Measurements from ENCODE around the gene FAM227B. TPM values are rescaled to one million over a fixed set of nuclear protein-coding genes. Genes with fewer than 3 reads are reported as not detected.
"Not testable (repeated sequence)": the region's sequence is repeated elsewhere in the genome, so short reads cannot be mapped to it uniquely, and the experiment has no call there.

The FAM227B gene
- total and polyA plus RNA-seq, 2 donors, result 11.9 to 19.9 TPM

DNA sequence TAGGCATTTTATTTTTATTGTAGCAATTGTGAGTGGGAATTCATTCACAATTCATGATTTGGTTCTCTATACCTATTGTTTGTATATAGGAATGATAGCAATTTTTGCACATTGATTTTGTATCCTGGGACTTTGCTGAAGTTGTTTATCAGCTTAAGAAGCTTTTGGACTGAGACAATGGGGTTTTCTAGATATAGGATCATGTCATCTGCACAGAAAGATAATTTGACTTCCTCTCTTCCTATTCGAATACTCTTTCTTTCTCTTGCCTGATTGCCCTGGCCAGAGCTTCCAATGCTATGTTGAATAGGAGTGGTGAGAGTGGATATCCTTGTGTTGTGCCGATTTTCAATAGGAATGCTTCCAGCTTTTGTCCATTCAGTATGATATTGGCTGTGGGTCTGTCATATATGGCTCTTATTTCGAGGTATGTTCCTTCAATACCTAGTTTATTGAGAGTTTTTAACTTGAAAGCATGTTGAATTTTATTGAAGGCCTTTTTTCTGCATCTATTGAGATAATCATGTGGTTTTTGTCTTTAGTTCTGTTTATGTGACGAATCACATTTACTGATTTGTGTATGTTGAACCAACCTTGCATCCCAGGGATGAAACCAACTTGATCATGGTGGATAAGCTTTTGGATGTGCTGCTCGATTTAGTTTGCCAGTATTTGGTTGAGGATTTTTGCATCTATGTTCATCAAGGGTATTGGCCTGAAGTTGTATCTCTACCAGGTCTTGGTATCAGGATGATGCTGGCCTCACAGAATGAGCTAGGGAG lies 217.9 kb downstream of the FAM227B start:
- WGBS, result 87% methylated on average over 5 of the region's 5 CpGs
- H3K36me3 ChIP-seq (ENCODE audit: insufficient read depth); H3K4me3 ChIP-seq (ENCODE audit: low read depth, low read length); H3K27ac ChIP-seq (ENCODE audit: low read depth); H3K4me1 ChIP-seq (ENCODE audit: insufficient read depth); DNase-seq (ENCODE audit: extremely low spot score): not testable (repeated sequence)

DNA sequence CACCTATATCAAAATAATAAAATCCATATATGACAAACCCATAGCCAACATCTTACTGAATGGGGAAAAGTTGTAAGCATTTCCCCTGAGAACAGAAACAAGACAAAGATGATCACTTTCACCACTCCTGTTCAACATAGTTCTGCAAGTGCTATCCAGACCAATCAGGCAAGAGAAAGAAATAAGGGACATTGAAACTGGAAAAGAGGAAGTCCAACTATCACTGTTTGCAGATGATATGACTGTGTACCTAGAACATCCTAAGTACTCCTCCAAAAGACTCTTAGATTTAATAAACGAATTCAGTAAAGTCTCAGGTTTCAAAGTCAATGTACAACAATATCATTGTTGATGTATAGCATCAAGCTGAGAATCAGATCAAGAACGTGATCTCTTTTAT lies 233.1 kb downstream of the FAM227B start:
- no peaks in the 10 kb centered on the region for H3K36me3 ChIP-seq (ENCODE audit: insufficient read depth)
- 87% methylated on average over 2 of the region's 2 CpGs for WGBS
- H3K4me3 ChIP-seq (ENCODE audit: low read depth, low read length), result no peak overlapping the region
- no peak overlapping the region for H3K27ac ChIP-seq (ENCODE audit: low read depth)
- H3K4me1 ChIP-seq (ENCODE audit: insufficient read depth), result no peaks in the 10 kb centered on the region
- DNase-seq (ENCODE audit: extremely low spot score), result no peak

DNA sequence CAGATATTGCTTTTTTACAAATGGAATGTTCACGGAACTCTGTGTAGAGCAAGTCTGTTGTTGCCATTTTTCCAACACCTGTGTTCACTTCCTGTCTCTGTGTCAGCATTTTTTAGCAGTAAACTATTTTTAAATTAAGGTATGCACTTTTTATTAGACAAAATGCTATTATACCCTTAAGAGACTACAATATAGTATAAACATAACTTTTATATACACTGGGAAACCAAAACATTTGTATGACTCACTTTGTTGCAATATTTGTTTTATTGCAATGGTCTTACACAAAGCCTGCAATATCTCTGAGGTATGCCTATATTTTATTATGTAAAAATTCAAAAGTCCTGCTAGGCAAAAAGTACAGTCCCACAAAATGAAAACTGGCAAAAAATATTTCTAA lies 237.4 kb downstream of the FAM227B start:
- no peaks in the 10 kb centered on the region for H3K4me1 ChIP-seq (ENCODE audit: insufficient read depth)
- no peak overlapping the region for H3K4me3 ChIP-seq (ENCODE audit: low read depth, low read length)
- 61% methylated on average over 1 of the region's 1 CpG for WGBS
- no peak overlapping the region for H3K27ac ChIP-seq (ENCODE audit: low read depth)
- DNase-seq (ENCODE audit: extremely low spot score), result no peak
- no peaks in the 10 kb centered on the region for H3K36me3 ChIP-seq (ENCODE audit: insufficient read depth)

DNA sequence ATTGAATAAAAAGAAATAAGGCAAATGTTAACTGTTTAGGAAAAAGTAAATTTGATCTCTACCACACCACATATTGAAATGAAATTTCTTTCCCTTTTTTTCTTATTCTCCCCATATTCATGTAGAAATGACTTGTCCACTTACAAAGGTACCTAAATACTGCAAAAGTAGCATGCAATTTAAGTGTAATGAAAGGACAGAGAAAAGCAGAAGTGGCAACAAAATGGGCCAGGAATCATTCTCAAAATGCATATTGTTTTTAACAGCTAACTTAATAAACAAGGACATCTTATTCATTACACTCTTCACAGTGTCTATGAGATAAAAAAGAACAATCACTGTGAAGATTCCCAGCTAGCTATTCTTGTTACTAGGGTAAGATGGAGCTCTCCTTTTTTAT lies 238.2 kb downstream of the FAM227B start:
- DNase-seq (ENCODE audit: extremely low spot score), result no peak
- H3K4me3 ChIP-seq (ENCODE audit: low read depth, low read length), result no peak overlapping the region

DNA sequence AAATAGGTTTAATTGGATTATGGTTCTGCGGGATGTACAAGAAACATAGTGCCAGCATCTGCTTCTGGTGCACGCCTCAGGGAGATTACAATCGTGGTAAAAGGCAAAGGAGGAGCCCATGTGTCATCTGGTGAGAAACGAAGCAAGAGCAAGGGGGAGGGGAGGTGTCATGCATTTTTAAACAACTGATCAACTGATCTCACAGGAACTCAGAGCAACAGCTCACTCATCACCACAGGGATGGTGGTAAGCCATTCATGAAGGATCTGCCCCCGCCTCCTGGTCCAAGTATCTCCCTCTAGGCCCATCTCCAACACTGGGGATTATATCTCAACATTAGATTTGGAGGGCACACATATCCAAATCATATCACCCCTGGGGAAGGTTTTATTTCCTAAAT lies 239.7 kb downstream of the FAM227B start:
- WGBS, result 85% methylated on average over 5 of the region's 5 CpGs
- Histone ChIP-seq H3K4me1 (ENCODE audit: insufficient read depth) (no peaks in the 10 kb centered on the region), H3K36me3 (ENCODE audit: insufficient read depth) (no peaks in the 10 kb centered on the region), H3K27ac (ENCODE audit: low read depth) (no peak overlapping the region), H3K4me3 (ENCODE audit: low read depth, low read length) (no peak overlapping the region)
- DNase-seq (ENCODE audit: extremely low spot score), result no peak

More for the DNA sequence above, 238.2 kb downstream of the FAM227B start:
- Histone ChIP-seq H3K36me3 (ENCODE audit: insufficient read depth) (no peaks in the 10 kb centered on the region), H3K4me1 (ENCODE audit: insufficient read depth) (no peaks in the 10 kb centered on the region), H3K27ac (ENCODE audit: low read depth) (no peak overlapping the region)

DNA sequence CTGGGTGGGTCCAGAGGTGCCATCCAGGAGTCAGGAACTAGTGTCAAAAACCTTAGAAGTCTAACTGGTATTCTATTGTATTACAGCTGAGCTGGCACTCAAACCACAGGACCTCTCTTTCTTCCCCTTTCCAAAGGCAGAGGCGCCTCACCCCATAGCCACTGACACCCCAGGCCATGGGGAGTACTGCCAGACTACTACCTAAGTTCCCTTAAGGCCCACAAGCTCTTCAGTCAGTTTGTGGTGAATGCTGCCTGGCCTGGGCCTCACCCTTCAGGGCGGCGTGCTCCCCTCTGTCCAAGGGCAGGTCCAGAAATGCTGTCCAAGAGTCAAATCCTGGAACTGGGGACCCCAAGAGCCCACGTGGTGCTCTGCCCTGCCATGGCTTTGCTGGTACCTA lies 240.6 kb downstream of the FAM227B start:
- 94% methylated on average over 4 of the region's 4 CpGs for WGBS
- Histone ChIP-seq H3K27ac (ENCODE audit: low read depth) (no peak overlapping the region), H3K4me3 (ENCODE audit: low read depth, low read length) (no peak overlapping the region), H3K36me3 (ENCODE audit: insufficient read depth) (no peaks in the 10 kb centered on the region), H3K4me1 (ENCODE audit: insufficient read depth) (no peaks in the 10 kb centered on the region)
- DNase-seq (ENCODE audit: extremely low spot score), result no peak

DNA sequence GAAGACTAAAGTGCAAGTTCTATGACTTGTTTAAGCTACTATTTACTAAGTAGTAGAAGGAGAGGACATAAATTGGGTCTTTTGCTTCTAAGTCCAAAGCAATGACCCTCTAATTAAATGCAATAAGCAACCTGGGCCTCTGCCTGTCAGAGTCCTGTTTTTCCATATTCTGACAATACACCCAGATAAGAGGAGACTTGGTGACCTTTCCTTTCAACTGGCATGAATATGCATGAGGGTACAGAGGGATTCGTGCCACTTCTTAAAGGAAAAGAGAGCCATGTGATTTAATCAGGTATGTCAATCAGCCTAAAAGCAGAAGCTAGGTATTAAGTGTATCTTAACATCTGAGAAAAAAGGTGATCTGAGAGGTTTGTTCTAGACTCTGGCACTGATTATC lies 248.3 kb downstream of the FAM227B start:
- 85% methylated on average over 1 of the region's 1 CpG for WGBS
- Histone ChIP-seq H3K36me3 (ENCODE audit: insufficient read depth) (no peaks in the 10 kb centered on the region), H3K4me1 (ENCODE audit: insufficient read depth) (no peaks in the 10 kb centered on the region), H3K4me3 (ENCODE audit: low read depth, low read length) (no peak overlapping the region), H3K27ac (ENCODE audit: low read depth) (no peak overlapping the region)
- no peak for DNase-seq (ENCODE audit: extremely low spot score)

DNA sequence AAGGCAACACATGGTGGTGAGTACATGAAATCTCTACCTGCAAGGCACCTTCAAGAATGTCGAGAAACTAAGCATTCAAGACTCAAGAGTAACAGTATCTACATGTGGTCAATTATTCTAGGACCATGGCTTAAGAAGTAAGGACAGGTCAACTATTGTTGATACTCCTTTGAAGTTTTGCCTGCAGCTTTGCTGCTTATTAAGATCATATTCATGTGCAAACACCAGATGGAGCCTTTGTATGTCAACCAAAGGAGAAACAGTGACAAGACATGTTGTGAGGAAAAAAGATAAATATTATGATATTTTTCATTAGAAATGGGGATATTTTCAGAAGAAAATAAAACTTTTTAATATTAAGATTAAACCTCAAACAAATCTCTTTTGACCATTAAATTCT lies 249.8 kb downstream of the FAM227B start:
- 87% methylated on average over 1 of the region's 1 CpG for WGBS
- Histone ChIP-seq H3K4me3 (ENCODE audit: low read depth, low read length) (no peak overlapping the region), H3K27ac (ENCODE audit: low read depth) (no peak overlapping the region), H3K36me3 (ENCODE audit: insufficient read depth) (no peaks in the 10 kb centered on the region), H3K4me1 (ENCODE audit: insufficient read depth) (no peaks in the 10 kb centered on the region)
- no peak for DNase-seq (ENCODE audit: extremely low spot score)

DNA sequence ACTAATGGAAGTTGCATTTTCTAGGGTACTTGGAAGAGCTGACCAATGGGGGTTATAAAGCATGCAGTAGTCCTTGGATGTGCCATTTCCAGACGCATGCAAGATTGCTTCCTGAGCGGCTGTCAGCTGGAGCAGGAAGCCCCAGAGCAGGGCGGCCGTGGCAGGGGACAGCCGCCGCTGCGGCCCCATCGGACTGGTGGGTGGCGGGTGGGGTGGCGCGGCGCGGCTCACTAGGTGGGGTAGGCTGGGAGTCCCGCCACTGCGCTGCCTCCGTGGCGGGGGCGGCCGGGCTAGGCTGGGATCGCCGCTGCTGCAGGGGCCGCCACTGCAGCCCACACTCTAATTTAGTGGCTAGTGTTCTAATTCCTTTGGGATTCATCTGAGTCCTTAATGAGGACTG lies 254.1 kb downstream of the FAM227B start:
- 98% methylated on average over 22 of the region's 22 CpGs for WGBS
- H3K4me1 ChIP-seq (ENCODE audit: insufficient read depth), result no peaks in the 10 kb centered on the region
- H3K36me3 ChIP-seq (ENCODE audit: insufficient read depth), result no peaks in the 10 kb centered on the region
- no peak overlapping the region for H3K27ac ChIP-seq (ENCODE audit: low read depth)
- no peak overlapping the region for H3K4me3 ChIP-seq (ENCODE audit: low read depth, low read length)
- no peak for DNase-seq (ENCODE audit: extremely low spot score)

DNA sequence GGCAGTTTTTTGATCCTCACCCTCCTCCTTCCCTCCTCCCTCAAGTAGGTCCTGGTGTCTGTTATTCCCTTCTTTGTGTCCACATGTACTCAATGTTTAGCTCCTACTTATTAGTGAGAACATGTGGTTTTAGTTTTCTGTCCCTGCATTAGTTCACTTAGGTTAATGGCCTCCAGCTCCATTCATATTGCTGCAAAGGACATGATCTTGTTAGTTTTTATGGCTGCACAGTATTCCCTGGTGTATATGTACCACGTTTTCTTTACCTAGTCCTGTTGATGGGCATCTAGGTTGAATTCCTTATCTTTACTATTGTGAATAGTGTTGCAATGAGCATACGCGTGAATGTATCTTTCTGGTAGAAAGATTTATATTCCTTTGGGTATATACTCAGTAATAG lies 259.2 kb downstream of the FAM227B start:
- Histone ChIP-seq H3K4me3 (ENCODE audit: low read depth, low read length) (no peak overlapping the region), H3K36me3 (ENCODE audit: insufficient read depth) (no peaks in the 10 kb centered on the region), H3K27ac (ENCODE audit: low read depth) (no peak overlapping the region), H3K4me1 (ENCODE audit: insufficient read depth) (no peaks in the 10 kb centered on the region)
- DNase-seq (ENCODE audit: extremely low spot score), result no peak
- 77% methylated on average over 3 of the region's 3 CpGs for WGBS

DNA sequence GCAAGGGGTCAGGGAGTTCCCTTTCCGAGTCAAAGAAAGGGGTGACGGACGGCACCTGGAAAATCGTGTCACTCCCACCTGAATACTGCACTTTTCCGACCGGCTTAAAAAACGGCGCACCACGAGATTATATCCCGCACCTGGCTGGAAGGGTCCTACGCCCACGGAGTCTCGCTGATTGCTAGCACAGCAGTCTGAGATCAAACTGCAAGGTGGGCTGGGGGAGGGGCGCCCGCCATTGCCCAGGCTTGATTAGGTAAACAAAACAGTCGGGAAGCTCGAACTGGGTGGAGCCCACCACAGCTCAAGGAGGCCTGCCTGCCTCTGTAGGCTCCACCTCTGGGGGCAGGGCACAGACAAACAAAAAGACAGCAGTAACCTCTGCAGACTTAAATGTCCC lies 266.2 kb downstream of the FAM227B start:
- H3K27ac ChIP-seq (ENCODE audit: low read depth); H3K36me3 ChIP-seq (ENCODE audit: insufficient read depth); DNase-seq (ENCODE audit: extremely low spot score); H3K4me3 ChIP-seq (ENCODE audit: low read depth, low read length); H3K4me1 ChIP-seq (ENCODE audit: insufficient read depth): not testable (repeated sequence)
- WGBS, result 86% methylated on average over 17 of the region's 17 CpGs

DNA sequence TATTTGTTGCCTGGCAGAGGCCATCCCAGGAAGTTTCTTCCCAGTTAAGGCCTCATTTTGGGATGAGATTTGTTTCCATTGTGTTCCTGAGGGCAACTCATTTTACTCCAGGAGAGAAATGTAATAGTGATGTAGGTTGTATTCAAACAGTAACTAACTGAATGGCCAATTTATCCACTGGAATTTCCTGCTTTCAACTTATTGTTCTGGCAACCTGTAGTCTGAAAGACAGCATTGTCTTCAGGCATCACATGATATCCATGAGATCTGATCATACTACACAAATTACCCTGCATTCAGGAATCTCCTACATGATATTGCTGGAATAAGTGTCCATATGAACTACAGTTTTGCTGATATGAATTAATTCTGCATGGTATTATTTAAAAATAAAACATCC lies 277.1 kb downstream of the FAM227B start:
- Histone ChIP-seq H3K27ac (ENCODE audit: low read depth) (no peak overlapping the region), H3K4me1 (ENCODE audit: insufficient read depth) (no peaks in the 10 kb centered on the region), H3K4me3 (ENCODE audit: low read depth, low read length) (no peak overlapping the region), H3K36me3 (ENCODE audit: insufficient read depth) (no peaks in the 10 kb centered on the region)
- no peak for DNase-seq (ENCODE audit: extremely low spot score)

DNA sequence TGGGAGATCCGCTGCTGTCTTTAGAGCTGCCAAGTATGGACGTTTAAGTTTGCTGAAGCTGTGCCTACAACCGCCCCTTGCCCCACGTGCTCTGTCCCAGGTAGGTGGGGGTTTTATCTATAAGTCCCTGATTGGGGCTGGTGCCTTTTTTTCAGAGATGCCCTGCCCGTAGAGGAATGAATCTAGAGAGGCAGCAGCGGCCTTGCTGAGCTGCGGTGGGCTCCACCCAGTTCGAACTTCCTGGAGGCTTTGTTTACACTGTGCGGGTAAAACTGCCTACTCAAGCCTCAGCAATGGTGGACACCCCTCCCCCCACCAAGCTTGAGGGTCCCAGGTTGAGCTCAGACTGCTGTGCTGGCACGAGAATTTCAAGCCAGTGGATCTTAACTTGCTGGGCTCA lies 281.0 kb downstream of the FAM227B start:
- Histone ChIP-seq H3K36me3 (ENCODE audit: insufficient read depth) (no peaks in the 10 kb centered on the region), H3K27ac (ENCODE audit: low read depth) (no peak overlapping the region), H3K4me1 (ENCODE audit: insufficient read depth) (no peaks in the 10 kb centered on the region), H3K4me3 (ENCODE audit: low read depth, low read length) (no peak overlapping the region)
- WGBS, result 76% methylated on average over 10 of the region's 10 CpGs
- DNase-seq (ENCODE audit: extremely low spot score), result no peak

DNA sequence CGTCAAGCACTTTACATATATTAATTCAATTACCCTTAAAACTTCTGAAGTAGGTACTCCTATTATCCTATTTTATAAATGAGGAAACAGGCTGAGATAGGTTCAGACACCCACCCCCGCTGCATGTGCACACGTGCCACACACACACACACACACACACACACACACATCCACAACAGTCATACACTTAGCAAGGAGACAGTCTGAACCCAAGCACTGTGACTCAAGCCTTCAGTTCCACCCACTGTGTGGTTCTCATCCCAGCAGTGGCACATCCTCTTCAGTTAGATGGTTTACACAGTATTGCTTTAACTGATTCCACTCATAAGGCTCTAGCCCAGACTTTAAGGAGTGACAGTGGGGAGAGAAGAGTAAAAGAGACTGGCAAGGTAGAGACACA lies 288.7 kb downstream of the FAM227B start:
- DNase-seq (ENCODE audit: extremely low spot score), result no peak
- Histone ChIP-seq H3K4me1 (ENCODE audit: insufficient read depth) (no peaks in the 10 kb centered on the region), H3K4me3 (ENCODE audit: low read depth, low read length) (no peak overlapping the region), H3K27ac (ENCODE audit: low read depth) (no peak overlapping the region), H3K36me3 (ENCODE audit: insufficient read depth) (no peaks in the 10 kb centered on the region)
- 98% methylated on average over 3 of the region's 3 CpGs for whole genome bisulfite sequencing

DNA sequence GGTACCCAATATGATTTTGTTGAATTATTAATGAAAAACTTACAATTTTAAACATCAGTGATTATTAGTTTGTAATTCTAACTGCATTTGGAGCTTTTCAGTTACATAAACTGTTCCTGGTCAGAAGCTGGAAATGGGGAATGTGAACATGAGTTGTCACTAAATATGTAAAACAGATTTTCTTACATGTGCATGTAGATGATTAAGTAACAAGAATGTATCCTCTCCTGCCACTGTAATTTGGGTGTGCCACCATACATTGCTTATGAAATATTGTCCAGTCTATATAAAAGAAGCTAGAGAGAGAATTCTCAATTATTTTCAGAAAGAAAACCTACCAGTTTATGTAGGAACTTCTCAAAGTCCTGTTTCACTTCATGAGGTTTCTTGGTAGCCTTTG lies 289.2 kb downstream of the FAM227B start:
- H3K27ac ChIP-seq (ENCODE audit: low read depth), result no peak overlapping the region
- H3K4me1 ChIP-seq (ENCODE audit: insufficient read depth), result no peaks in the 10 kb centered on the region
- no peak overlapping the region for H3K4me3 ChIP-seq (ENCODE audit: low read depth, low read length)
- no peaks in the 10 kb centered on the region for H3K36me3 ChIP-seq (ENCODE audit: insufficient read depth)
- DNase-seq (ENCODE audit: extremely low spot score), result no peak

All from urinary bladder (tissue), 4 donors.